ENCODE measurements around the gene PRR7. TPM values are rescaled to one million over a fixed set of nuclear protein-coding genes. Genes with fewer than 3 reads are reported as not detected.

The PRR7 gene
- total RNA-seq, 1 donor from 2014 or later, result 5.1 TPM

DNA sequence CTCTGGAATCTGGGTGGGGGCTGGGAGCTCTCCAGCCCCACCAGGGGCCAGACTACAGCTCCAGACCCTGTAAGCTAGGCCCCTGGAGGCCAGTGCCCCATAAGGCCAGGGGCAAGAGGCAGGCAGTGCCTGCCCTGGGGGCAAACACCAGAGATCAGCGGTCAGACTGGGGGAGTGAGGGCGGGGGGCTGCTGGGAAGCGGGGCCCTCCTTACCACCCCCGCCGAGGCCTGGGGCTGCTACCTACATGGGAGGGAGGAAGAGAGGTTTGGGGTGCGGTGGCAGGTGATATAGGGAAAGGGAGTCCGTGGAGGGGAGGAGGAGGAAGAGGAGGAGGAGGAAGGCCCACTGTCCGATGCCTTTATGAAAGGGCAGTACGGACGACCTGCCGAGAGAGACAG lies 12.7 kb downstream of the PRR7 start:
- intact Hi-C loops (cut with DNase I), result loop anchor here (10.0 kb wide), 1 partner anchor 145 kb away; the partner anchor contains the start of gene MXD3
- DNase-seq (ENCODE audit: low spot score), result no peak

GRCh38 chr5:177459819-177460628 lies 13.4 kb downstream of the PRR7 start:
- DNase-seq (ENCODE audit: low spot score), result no peak
- intact Hi-C loops (cut with DNase I), result loop anchor here (10.0 kb wide), 1 partner anchor 145 kb away; the partner anchor contains the start of gene MXD3

- intact Hi-C loops (cut with DNase I), result no loop called here
- DNase-seq (ENCODE audit: low spot score), result no peak
These were observed 15.5 kb downstream of the PRR7 start for GRCh38 chr5:177462021-177462670.

GRCh38 chr5:177465044-177465443 lies 18.4 kb downstream of the PRR7 start:
- no peak for DNase-seq (ENCODE audit: low spot score)
- intact Hi-C loops (cut with DNase I), result no loop called here

GRCh38 chr5:177466861-177467260 lies 20.2 kb downstream of the PRR7 start:
- intact Hi-C loops (cut with DNase I), result no loop called here
- no peak for DNase-seq (ENCODE audit: low spot score)

DNA sequence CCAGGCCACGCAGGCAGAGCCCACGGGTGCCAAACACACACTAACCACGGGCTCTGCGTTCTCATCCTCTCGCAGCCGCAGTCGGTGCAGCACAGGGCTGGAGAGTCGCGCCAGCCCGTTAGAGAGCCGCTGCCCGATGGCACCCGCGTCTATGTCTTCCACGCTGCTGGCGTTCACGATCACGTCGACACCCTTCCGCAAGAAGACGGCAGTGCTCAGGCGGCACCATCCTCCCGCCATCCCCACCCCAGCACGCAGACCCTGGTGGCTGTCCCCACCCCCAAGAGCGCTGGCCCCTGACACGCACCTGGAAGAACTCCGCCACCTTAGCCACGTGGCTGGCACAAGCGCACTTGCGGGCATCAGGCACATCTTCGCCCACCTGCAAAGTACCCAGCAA lies 20.8 kb downstream of the PRR7 start:
- intact Hi-C loops (cut with DNase I), result no loop called here
- no peak for DNase-seq (ENCODE audit: low spot score)

DNA sequence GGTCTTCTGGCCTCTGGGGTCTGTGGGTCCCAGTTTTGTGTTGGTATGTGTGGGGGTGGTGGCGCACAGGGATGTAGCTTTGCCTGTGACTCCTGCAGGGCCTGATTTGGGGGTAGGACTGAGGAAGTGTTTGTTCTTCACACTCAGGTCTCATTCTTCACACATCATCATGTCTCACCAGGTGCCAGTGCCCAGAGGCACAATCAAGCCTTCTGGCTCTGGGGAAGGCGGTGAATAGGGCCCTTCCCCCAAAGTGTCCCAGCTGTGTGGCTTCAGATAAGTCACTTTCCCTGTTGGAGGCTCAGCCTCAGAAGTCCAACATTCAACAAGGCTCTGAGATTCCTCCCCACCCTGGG lies 21.7 kb downstream of the PRR7 start:
- intact Hi-C loops (cut with DNase I), result no loop called here
- no peak for DNase-seq (ENCODE audit: low spot score)

GRCh38 chr5:177468685-177469628 lies 22.3 kb downstream of the PRR7 start:
- no peak for DNase-seq (ENCODE audit: low spot score)

DNA sequence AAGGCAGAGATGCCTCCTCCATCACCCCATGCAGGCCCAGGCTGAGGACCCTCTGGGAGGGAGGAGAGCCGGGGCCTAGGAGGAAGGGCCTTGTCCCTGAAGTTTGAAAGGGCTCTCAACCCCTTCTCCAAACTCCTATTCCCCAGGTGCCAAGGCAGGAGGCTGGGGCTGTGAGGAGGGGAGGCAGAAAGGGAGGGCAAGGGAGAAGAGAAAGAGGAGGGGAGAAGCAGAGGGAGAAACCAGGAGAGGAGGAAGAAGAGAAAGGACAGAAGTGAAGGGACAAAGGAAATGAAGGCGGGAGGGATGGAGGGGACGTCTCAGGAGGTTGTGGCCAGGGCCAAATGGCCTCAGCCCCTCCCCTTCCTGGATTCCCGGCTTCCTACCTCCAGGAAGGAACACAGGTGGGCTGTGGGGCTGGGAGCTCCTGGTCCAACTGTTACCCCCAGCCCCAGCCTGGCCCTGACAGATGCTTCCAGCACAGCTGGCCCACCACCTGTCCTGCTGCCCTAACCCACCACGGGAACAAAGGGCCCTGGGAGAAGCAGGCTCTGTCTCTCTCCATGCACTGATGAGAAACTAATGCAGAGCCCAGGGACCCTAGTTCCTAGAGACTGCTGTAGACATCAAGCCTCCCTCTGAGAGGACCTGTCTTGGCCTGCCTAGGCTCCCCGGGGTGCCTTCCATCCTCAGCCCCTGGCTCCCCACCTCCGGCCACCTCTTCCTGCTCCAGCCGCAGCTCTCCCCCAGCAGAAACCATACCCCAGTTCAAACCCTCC lies 23.3 kb downstream of the PRR7 start:
- intact Hi-C loops (cut with DNase I), result no loop called here
- DNase-seq (ENCODE audit: low spot score), result no peak

More at GRCh38 chr5:177468685-177469628, 22.3 kb downstream of the PRR7 start:
- intact Hi-C loops (cut with DNase I), result no loop called here

- intact Hi-C loops (cut with DNase I), result no loop called here
- no peak for DNase-seq (ENCODE audit: low spot score)
These were observed 24.3 kb downstream of the PRR7 start for GRCh38 chr5:177470759-177471536.

- no peak for DNase-seq (ENCODE audit: low spot score)
- intact Hi-C loops (cut with DNase I), result no loop called here
These were observed 25.2 kb downstream of the PRR7 start for GRCh38 chr5:177471610-177472356.

- DNase-seq (ENCODE audit: low spot score), result no peak
- intact Hi-C loops (cut with DNase I), result no loop called here
These were observed 26.1 kb downstream of the PRR7 start for GRCh38 chr5:177472460-177473442.

GRCh38 chr5:177473443-177474001 lies 26.9 kb downstream of the PRR7 start, which contains the start of gene DBN1:
Gene DBN1 (minus strand): TSS chr5:177473634. CDS start chr5:177473521, 113 bp downstream.
- intact Hi-C loops (cut with DNase I), result no loop called here
- no peak for DNase-seq (ENCODE audit: low spot score)

- intact Hi-C loops (cut with DNase I), result no loop called here
- no peak for DNase-seq (ENCODE audit: low spot score)
These were observed 27.4 kb downstream of the PRR7 start for GRCh38 chr5:177474002-177474476.

DNA sequence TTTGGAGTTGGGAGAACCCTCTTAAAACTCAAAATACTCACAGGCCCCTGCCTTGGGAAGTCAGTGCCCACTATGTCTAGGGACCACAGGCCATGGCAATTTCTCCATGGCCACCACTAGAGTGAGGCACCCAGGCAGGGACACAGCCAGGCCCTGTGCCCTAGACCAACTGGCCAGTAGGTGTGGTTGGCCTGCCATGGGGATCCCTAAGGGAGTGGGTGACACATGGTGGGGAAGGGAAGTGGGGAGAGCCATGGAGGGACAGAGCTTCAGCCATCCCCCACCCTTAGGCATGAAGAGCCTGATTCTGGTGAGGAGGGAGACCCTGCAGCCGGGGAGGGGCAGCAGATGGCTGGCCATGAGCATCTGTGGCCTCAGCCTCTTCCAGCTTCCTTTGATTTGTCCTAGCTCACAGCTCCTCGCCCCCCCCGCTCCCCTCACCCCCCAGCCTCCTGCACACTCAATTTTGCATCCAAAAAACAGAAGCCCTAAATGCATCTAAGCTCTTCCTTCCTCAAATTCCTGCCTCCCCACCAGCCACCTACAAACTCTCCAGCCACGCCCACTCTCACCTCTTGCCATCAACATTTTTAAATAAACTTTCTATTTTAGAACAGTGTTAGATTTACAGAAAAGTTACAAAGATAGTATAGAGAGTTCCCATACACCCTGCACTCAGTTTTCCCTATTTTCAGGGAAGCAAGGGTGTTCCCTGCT lies 28.4 kb downstream of the PRR7 start:
- intact Hi-C loops (cut with DNase I), result no loop called here
- no peak for DNase-seq (ENCODE audit: low spot score)
